Subcutaneous abdominal adipose tissue (tissue), 5 donors: ENCODE data around the gene CCL18.
"Not testable (repeated sequence)": the region's sequence is repeated elsewhere in the genome, so short reads cannot be mapped to it uniquely, and the experiment has no call there.

ENCODE experiments used
- H3K27ac ChIP-seq: one replicate; pipeline ENCODE4 v1.7.0; 2013; ENCODE audit warnings: low read depth, mild to moderate bottlenecking, inconsistent platforms, low read length, moderate library complexity
- H3K27me3 ChIP-seq, 5 donors: one replicate each; pipeline ENCODE4 v1.7.0; 2013; ENCODE audit warnings: low read length in 5 of 5, inconsistent platforms in 1 of 5; ENCODE audit not compliant: control insufficient read depth in 5 of 5, insufficient read depth in 4 of 5
- H3K36me3 ChIP-seq, 5 donors: one replicate each; pipeline ENCODE4 v1.7.0; 2013; ENCODE audit warnings: low read length in 5 of 5; ENCODE audit not compliant: control insufficient read depth in 5 of 5, insufficient read depth in 5 of 5
- H3K4me1 ChIP-seq, 5 donors: one replicate each; pipeline ENCODE4 v1.7.0; 2013; ENCODE audit warnings: low read length in 5 of 5, mild to moderate bottlenecking in 3 of 5, moderate library complexity in 1 of 5; ENCODE audit not compliant: control insufficient read depth in 5 of 5, insufficient read depth in 5 of 5
- H3K4me3 ChIP-seq, 5 donors: one replicate each; pipeline ENCODE4 v1.7.0; 2013; ENCODE audit warnings: low read length in 5 of 5, low read depth in 1 of 5
- H3K9ac ChIP-seq, 5 donors: one replicate each; pipeline ENCODE4 v1.7.0; 2013; ENCODE audit warnings: low read length in 5 of 5, mild to moderate bottlenecking in 4 of 5, moderate library complexity in 3 of 5
- H3K9me3 ChIP-seq, 5 donors: one replicate each; pipeline ENCODE4 v1.7.0; 2013; ENCODE audit warnings: low read length in 5 of 5; ENCODE audit not compliant: control insufficient read depth in 5 of 5
- donor health status: healthy.
- donor health status: healthy.
- donor health status: healthy.
- donor health status: healthy.
- donor health status: healthy.

The CCL18 gene

GRCh38 chr17:36063786-36064541 is at the start of gene CCL18:
Gene CCL18, plus strand, starts transcription at chr17:36064272. Its CDS starts 71 bp downstream, at chr17:36064343.
- Histone ChIP-seq H3K9me3 (no peaks in the 10 kb centered on the region), H3K4me3 (no peak within 1 kb of the TSS), H3K4me1 (peaks cover 0 to 2% (median 0%) of the 10 kb centered on the region in 5 donors), H3K27ac (no peak within 1 kb of the TSS), H3K9ac (no peak within 1 kb of the TSS), H3K27me3 (no peaks in the 10 kb centered on the region), H3K36me3 (no peaks in the 10 kb centered on the region)

DNA sequence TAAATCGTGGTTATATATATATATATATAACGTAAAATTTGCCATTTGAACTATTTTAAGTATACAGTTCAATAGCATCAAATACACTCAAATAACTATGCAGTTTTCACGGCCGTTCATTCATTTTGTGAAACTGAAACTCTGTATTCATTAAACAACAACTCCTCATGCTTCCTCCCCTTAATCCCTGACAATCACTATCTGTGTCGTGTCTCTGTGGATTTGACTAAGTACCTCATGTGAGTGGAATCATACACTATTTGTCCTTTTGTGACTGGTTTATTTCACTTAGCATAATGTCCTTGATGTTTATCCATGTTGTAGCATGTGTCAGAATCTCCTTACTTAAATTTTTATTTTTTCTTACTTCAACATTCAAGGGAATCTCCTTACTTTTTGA is 49.1 kb upstream of the CCL18 start:
- Histone ChIP-seq H3K4me1 (peaks cover 0 to 20% (median 6%) of the 10 kb centered on the region in 5 donors), H3K27me3 (no peaks in the 10 kb centered on the region), H3K36me3 (no peaks in the 10 kb centered on the region), H3K4me3 (no peak overlapping the region), H3K27ac (no peak overlapping the region), H3K9me3 (peaks cover 0 to 15% (median 12%) of the 10 kb centered on the region in 5 donors), H3K9ac (no peak overlapping the region)

DNA sequence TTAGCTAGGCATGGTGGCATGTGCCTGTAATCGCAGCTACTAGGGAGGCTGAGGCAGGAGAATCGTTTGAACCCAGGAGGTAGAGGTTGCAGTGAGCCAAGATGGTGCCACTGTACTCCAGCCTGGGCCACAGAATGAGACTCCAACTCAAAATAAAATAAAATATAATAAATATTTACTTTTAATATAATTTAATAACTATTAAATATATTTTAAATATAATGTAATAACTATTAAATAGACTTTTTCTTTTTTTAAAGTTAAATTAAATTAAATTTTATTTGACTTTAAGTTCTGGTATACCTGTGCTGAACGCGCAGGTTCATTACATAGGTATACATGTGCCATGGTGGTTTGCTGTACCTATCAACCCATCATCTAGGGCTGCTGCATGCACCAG is 48.2 kb upstream of the CCL18 start:
- not testable (repeated sequence) for H3K9ac ChIP-seq, H3K27ac ChIP-seq, H3K4me3 ChIP-seq, H3K36me3 ChIP-seq, H3K27me3 ChIP-seq
- peaks cover 0 to 13% (median 12%) of the 10 kb centered on the region in 5 donors for H3K9me3 ChIP-seq
- H3K4me1 ChIP-seq = peaks cover 0 to 20% (median 6%) of the 10 kb centered on the region in 5 donors

DNA sequence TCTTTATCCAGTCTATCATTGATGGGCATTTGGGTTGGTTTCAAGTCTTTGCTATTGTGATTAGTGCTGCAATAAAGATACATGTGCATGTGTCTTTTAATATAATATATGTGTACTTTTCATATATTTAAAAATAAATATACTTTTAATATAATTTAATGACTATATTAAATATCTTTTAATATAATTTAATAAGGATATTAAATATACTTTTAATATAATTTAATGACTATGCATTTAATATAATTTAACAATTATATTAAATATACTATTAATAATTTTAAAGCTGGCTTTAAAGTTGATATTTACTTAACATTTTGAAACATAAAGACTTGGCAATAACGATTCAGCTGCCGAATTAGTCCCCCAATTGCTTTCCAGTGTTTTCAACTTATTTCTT is 47.5 kb upstream of the CCL18 start:
- no peak overlapping the region for H3K9ac ChIP-seq
- peaks cover 0 to 12% (median 12%) of the 10 kb centered on the region in 5 donors for H3K9me3 ChIP-seq
- no peaks in the 10 kb centered on the region for H3K36me3 ChIP-seq
- H3K4me3 ChIP-seq = no peak overlapping the region
- no peaks in the 10 kb centered on the region for H3K27me3 ChIP-seq
- H3K4me1 ChIP-seq = peaks cover 0 to 20% (median 6%) of the 10 kb centered on the region in 5 donors
- no peak overlapping the region for H3K27ac ChIP-seq

GRCh38 chr17:36017799-36018198 is 46.3 kb upstream of the CCL18 start, which contains the start of gene CCL23:
Gene CCL23, minus strand, starts transcription at chr17:36017972. Its CDS starts 75 bp downstream, at chr17:36017897.
- no peak within 1 kb of the TSS for H3K9ac ChIP-seq

DNA sequence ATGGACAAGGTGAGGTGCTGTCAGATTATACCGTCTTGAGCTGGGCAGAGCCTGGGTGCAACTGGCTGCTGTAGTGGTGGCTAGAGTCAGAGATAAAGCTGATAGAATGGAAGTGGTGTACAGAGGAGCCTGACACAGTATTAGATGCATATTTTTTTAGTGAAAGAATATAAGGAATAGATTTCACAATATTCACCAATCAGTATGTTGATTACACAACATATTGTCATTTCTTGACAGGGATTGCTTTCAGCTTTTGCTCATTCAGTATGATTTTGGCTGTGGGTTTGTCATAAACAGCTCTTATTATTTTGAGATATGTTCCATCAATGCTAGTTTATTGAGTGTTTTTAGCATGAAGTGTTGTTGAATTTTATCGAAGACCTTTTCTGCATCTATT is 44.6 kb upstream of the CCL18 start:
- Histone ChIP-seq H3K9ac (no peak overlapping the region), H3K36me3 (no peaks in the 10 kb centered on the region), H3K27me3 (peaks cover 0 to 5% (median 0%) of the 10 kb centered on the region in 5 donors), H3K4me3 (no peak overlapping the region), H3K4me1 (peaks cover 0 to 13% (median 6%) of the 10 kb centered on the region in 5 donors), H3K27ac (no peak overlapping the region), H3K9me3 (no peaks in the 10 kb centered on the region)

More at GRCh38 chr17:36017799-36018198, 46.3 kb upstream of the CCL18 start, which contains the start of gene CCL23:
- no peaks in the 10 kb centered on the region for H3K36me3 ChIP-seq
- no peak within 1 kb of the TSS for H3K27ac ChIP-seq
- H3K27me3 ChIP-seq = peaks cover 0 to 2% (median 0%) of the 10 kb centered on the region in 5 donors
- H3K4me1 ChIP-seq = peaks cover 0 to 13% (median 6%) of the 10 kb centered on the region in 5 donors
- H3K9me3 ChIP-seq = no peaks in the 10 kb centered on the region
- no peak within 1 kb of the TSS for H3K4me3 ChIP-seq

DNA sequence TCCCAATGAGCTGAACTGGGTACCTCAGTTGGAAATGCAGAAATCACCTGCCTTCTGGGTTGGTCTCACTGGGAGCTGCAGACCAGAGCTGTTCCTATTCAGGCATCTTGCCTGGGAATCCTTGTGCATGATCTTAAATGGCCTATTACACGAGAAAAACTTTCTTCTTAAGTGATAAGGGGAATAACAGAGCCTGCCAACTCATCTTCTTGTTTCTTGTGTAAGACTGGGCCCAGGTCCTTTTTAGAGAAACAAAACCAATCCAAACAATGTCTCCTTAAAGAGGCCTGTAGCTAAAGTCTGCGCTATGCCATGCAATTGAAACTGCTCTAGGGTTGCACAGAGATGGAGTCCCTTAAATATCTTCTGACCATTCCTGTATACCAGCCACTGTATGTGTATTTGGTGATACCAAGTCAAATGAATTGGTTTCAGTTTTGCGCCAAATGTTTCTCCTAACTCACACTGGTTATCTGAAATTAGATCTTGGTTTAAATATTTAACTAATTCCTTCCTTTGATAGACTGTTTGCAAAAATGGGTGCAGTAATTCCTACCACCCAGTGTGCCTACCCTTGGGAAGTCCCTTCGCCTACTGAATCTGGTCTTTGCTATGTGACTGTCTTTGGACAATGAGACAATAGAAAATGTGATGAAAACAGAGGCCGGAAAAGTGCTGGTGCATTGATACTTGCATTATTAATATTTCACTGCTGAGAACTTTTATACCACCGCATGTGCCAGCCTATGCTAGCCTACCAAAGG is 39.8 kb upstream of the CCL18 start:
- no peak overlapping the region for H3K9ac ChIP-seq
- H3K36me3 ChIP-seq = no peaks in the 10 kb centered on the region
- H3K9me3 ChIP-seq = no peaks in the 10 kb centered on the region
- H3K4me3 ChIP-seq = no peak overlapping the region
- H3K27ac ChIP-seq = no peak overlapping the region
- peaks cover 0 to 5% (median 0%) of the 10 kb centered on the region in 5 donors for H3K27me3 ChIP-seq
- H3K4me1 ChIP-seq = no peaks in the 10 kb centered on the region

GRCh38 chr17:36027761-36028160 is 36.3 kb upstream of the CCL18 start:
- Histone ChIP-seq H3K4me3 (no peak overlapping the region), H3K9ac (no peak overlapping the region), H3K36me3 (no peaks in the 10 kb centered on the region), H3K9me3 (no peaks in the 10 kb centered on the region), H3K4me1 (no peaks in the 10 kb centered on the region), H3K27ac (no peak overlapping the region), H3K27me3 (peaks cover 0 to 7% (median 0%) of the 10 kb centered on the region in 5 donors)

DNA sequence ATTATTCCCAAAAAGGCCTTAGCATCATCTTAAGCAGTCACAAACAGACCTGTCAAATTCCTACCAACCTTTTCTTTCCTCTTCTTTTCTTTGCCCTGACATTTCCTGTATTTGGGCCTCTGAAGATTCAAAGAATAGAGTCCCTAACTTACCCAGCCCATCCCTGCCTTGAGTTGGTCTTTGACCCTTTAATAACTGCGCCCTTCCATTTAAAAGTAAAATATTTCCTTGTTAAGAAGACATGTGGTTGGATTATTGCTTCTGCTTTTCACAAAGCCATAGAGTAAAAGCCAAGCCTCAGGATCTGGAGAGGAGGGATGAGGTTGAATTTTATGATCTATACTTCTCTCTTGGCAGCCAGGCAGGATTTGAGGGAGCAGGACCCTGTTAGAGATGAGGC is 33.1 kb upstream of the CCL18 start:
- H3K4me3 ChIP-seq = no peak overlapping the region
- H3K27me3 ChIP-seq = peaks cover 0 to 3% (median 0%) of the 10 kb centered on the region in 5 donors
- H3K4me1 ChIP-seq = no peaks in the 10 kb centered on the region
- no peak overlapping the region for H3K9ac ChIP-seq
- H3K27ac ChIP-seq = no peak overlapping the region
- no peaks in the 10 kb centered on the region for H3K36me3 ChIP-seq
- H3K9me3 ChIP-seq = no peaks in the 10 kb centered on the region

DNA sequence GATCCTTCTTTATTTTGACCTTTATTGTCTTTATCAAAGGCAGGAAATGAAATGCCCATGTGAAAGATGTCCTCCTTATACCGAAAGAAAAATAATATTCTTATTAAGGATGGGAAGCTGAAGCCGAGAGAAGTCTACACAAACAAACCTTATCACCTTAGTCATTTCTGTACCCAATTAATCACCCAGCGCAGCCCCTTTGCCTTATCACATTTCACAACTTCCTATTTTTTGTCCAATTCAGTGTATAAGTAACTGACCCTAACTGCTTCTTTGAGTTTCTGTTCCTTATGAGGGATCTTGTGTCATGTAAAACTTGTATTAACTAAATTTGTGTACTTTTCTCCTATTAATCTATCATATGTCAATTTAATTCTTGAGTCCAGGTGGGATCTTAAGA is 29.9 kb upstream of the CCL18 start:
- H3K4me3 ChIP-seq = no peak overlapping the region
- H3K36me3 ChIP-seq = no peaks in the 10 kb centered on the region
- H3K27me3 ChIP-seq = peaks cover 0 to 3% (median 0%) of the 10 kb centered on the region in 5 donors
- no peaks in the 10 kb centered on the region for H3K9me3 ChIP-seq
- H3K27ac ChIP-seq = no peak overlapping the region
- no peak overlapping the region for H3K9ac ChIP-seq
- peaks cover 0 to 6% (median 0%) of the 10 kb centered on the region in 5 donors for H3K4me1 ChIP-seq
